IPS-NIHi7 (cell line): ENCODE data around the gene BICC1.

Experiments
- DNase-seq: peaks from one replicate; pipeline ENCODE4 v3.0.0; 2012; ENCODE audit warnings: mixed read lengths; ENCODE audit errors: extremely low spot score

The BICC1 gene

GRCh38 chr10:58515291-58515941 is 2.7 kb downstream of the BICC1 start:
- DNase-seq: no peak

- DNase-seq: no peak
Observed at GRCh38 chr10:58516119-58516518, 3.4 kb downstream of the BICC1 start.

- DNase-seq: no peak
Observed at GRCh38 chr10:58516671-58517070, 4.0 kb downstream of the BICC1 start.

- no peak for DNase-seq
Observed at GRCh38 chr10:58517081-58517480, 4.4 kb downstream of the BICC1 start.

- DNase-seq: no peak
Observed at GRCh38 chr10:58517491-58518355, 5.1 kb downstream of the BICC1 start.

- DNase-seq: no peak
Observed at GRCh38 chr10:58518775-58519174, 6.1 kb downstream of the BICC1 start.

- DNase-seq: no peak
Observed at GRCh38 chr10:58529077-58529728, 16.5 kb downstream of the BICC1 start.

- peak; percentile 72 for DNase-seq
Observed at GRCh38 chr10:58531084-58531695, 18.5 kb downstream of the BICC1 start.

- no peak for DNase-seq
Observed at GRCh38 chr10:58535311-58535710, 22.6 kb downstream of the BICC1 start.

- no peak for DNase-seq
Observed at GRCh38 chr10:58543141-58543540, 30.5 kb downstream of the BICC1 start.

GRCh38 chr10:58544135-58544534 is 31.5 kb downstream of the BICC1 start:
- no peak for DNase-seq

GRCh38 chr10:58545427-58545826 is 32.8 kb downstream of the BICC1 start:
- DNase-seq: no peak

GRCh38 chr10:58546137-58546536 is 33.5 kb downstream of the BICC1 start:
- DNase-seq: no peak

GRCh38 chr10:58546722-58547445 is 34.2 kb downstream of the BICC1 start:
- DNase-seq: no peak

GRCh38 chr10:58547963-58548362 is 35.3 kb downstream of the BICC1 start:
- DNase-seq: no peak

- DNase-seq: no peak
Observed at GRCh38 chr10:58554316-58554715, 41.6 kb downstream of the BICC1 start.

GRCh38 chr10:58555170-58555929 is 42.7 kb downstream of the BICC1 start:
- no peak for DNase-seq

- no peak for DNase-seq
Observed at GRCh38 chr10:58555930-58556311, 43.2 kb downstream of the BICC1 start.

GRCh38 chr10:58556516-58557165 is 44.0 kb downstream of the BICC1 start:
- no peak for DNase-seq

GRCh38 chr10:58557714-58558113 is 45.0 kb downstream of the BICC1 start:
- DNase-seq: no peak
